Testis (tissue), 3 donors: ENCODE data around the gene CLCN3. TPM values are rescaled to one million over a fixed set of nuclear protein-coding genes. Genes with fewer than 3 reads are reported as not detected.

ENCODE experiments used
- DNase-seq: peaks from one replicate; pipeline ENCODE4 v3.0.0-alpha.2; 2019
- H3K27ac ChIP-seq, 2 donors: fragments of 200-600 bp; sonication (generic); one replicate each; pipeline ENCODE4 v1.5.1; 2019
- H3K27me3 ChIP-seq: fragments of 200-600 bp; sonication (generic); one replicate; pipeline ENCODE4 v1.5.1; 2019
- H3K36me3 ChIP-seq: fragments of 200-600 bp; sonication (generic); one replicate; pipeline ENCODE4 v1.5.1; 2017; ENCODE audit warnings: low read depth; ENCODE audit errors: missing control alignments
- H3K4me1 ChIP-seq: fragments of 200-600 bp; sonication (generic); one replicate; pipeline ENCODE4 v1.5.1; 2019
- H3K4me3 ChIP-seq, 2 donors: fragments of 200-600 bp; sonication (generic); one replicate each; pipeline ENCODE4 v1.5.1; 2017 to 2019
- H3K9me3 ChIP-seq: fragments of 200-600 bp; sonication (generic); one replicate; pipeline ENCODE4 v1.5.1; 2017
- CTCF ChIP-seq, 3 experiments: fragments of 450-650 bp in 2 of 3; fragments of 200-600 bp in 1 of 3; sonication (generic) in 1 of 3; IDR thresholded peaks; one replicate each; pipeline ENCODE4 v1.5.1; 2016 to 2019; ENCODE audit warnings: antibody characterized with exemption in 3 of 3, mild to moderate bottlenecking in 2 of 3, moderate library complexity in 1 of 3
- POLR2A ChIP-seq: fragments of 450-650 bp; IDR thresholded peaks from one replicate; pipeline ENCODE4 v1.6.1; 2017; ENCODE audit warnings: antibody characterized with exemption, mild to moderate bottlenecking, moderate library complexity
- WGBS, 2 donors: methylation state at CpG; one replicate each; pipeline ENCODE4 v1.1.5; 2018; 5-methylcytosine and 5-hydroxymethylcytosine counted together
- intact Hi-C: fragments of 100-400 bp; cut with DNase I; formaldehyde crosslinking; loops from one replicate; pipeline ENCODE4 v1.15.1; 2023; ENCODE audit warnings: low total_unique reads
- polyA plus RNA-seq: library from polyadenylated mRNA; stranded (reverse); fragments of 350-450 nt; fragmentation: Illumina TruSeq; extraction: RNeasy Lipid Tissue Mini Kit (QIAGEN cat#74804); gene quantifications from one replicate; pipeline ENCODE4 v1.2.3, GENCODE V29; 2014; ENCODE audit warnings: low read depth, low replicate concordance; ENCODE audit not compliant: insufficient read depth
- total RNA-seq, 2 donors: library from RNA; depleted of rRNA; stranded (reverse); fragments of >200 nt; gene quantifications; one replicate each; pipeline ENCODE4 v1.2.3, GENCODE V29; 2016

Gene CLCN3
- total and polyA plus RNA-seq, 3 donors from 2014 or later = 63.0 to 97.4 (median 89.2) TPM

GRCh38 chr4:169716677-169717076 is 96.3 kb downstream of the CLCN3 start:
- no peak overlapping the region for H3K4me3 ChIP-seq
- no peaks in the 10 kb centered on the region for H3K27me3 ChIP-seq
- no peaks in the 10 kb centered on the region for H3K36me3 ChIP-seq
- no peak overlapping the region for H3K27ac ChIP-seq
- DNase-seq = no peak
- H3K9me3 ChIP-seq = no peaks in the 10 kb centered on the region
- intact Hi-C loops = no loop called here
- no peak for TF ChIP-seq POLR2A
- TF ChIP-seq CTCF (IDR thresholded peaks at IDR 0.05) = no peak
- no peaks in the 10 kb centered on the region for H3K4me1 ChIP-seq
- 78 to 86% methylated on average over 1 of the region's 1 CpG for WGBS, 2 donors

DNA sequence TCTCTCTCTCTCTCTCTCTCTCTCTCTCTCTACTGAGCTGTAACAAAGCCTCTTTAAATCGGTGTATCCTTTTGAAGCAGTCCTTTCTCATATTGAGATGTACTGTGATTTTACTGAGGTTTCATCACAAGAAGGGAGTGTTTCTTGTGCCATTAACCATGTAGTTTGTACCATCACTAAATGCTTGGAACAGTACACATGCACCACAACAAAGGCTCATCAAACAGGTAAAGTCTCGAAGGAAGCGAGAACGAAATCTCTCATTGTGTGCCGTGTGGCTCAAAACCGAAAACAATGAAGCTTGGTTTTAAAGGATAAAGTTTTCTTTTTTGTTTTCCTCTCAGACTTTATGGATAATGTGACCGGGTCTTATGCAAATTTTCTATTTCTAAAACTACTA is 100.2 kb downstream of the CLCN3 start:
- intact Hi-C loops = no loop called here
- TF ChIP-seq CTCF (IDR thresholded peaks at IDR 0.05) (no peak), POLR2A (no peak)
- Histone ChIP-seq H3K27ac (no peak overlapping the region), H3K27me3 (no peaks in the 10 kb centered on the region), H3K9me3 (no peaks in the 10 kb centered on the region), H3K36me3 (no peaks in the 10 kb centered on the region), H3K4me1 (no peaks in the 10 kb centered on the region), H3K4me3 (no peak overlapping the region)
- WGBS, 2 donors = 92 to 95% methylated on average over 7 of the region's 7 CpGs
- no peak for DNase-seq

- no peaks in the 10 kb centered on the region for H3K9me3 ChIP-seq
- no peak overlapping the region for H3K4me3 ChIP-seq
- intact Hi-C loops = no loop called here
- peak; percentile 25 for DNase-seq
- no peaks in the 10 kb centered on the region for H3K36me3 ChIP-seq
- no peaks in the 10 kb centered on the region for H3K27me3 ChIP-seq
- no peak overlapping the region for H3K27ac ChIP-seq
- H3K4me1 ChIP-seq = no peaks in the 10 kb centered on the region
- 80 to 81% methylated on average over 9 of the region's 9 CpGs for WGBS, 2 donors
- TF ChIP-seq CTCF (IDR thresholded peaks at IDR 0.05) (peak in 1 of 3 experiments; percentile 14), POLR2A (no peak)
Measured at GRCh38 chr4:169723207-169723965, 103.0 kb downstream of the CLCN3 start.

- intact Hi-C loops = no loop called here
- no peaks in the 10 kb centered on the region for H3K36me3 ChIP-seq
- no peak overlapping the region for H3K27ac ChIP-seq
- no peaks in the 10 kb centered on the region for H3K4me1 ChIP-seq
- H3K9me3 ChIP-seq = no peaks in the 10 kb centered on the region
- no peaks in the 10 kb centered on the region for H3K27me3 ChIP-seq
- DNase-seq = no peak
- H3K4me3 ChIP-seq = no peak overlapping the region
- WGBS, 2 donors = 67 to 77% methylated on average over 2 of the region's 2 CpGs
- TF ChIP-seq POLR2A (no peak), CTCF (IDR thresholded peaks at IDR 0.05) (no peak)
Measured at GRCh38 chr4:169724260-169724659, 103.9 kb downstream of the CLCN3 start.

GRCh38 chr4:169727616-169728015 is 107.2 kb downstream of the CLCN3 start:
- no peak overlapping the region for H3K27ac ChIP-seq
- no peak for TF ChIP-seq CTCF (IDR thresholded peaks at IDR 0.05)
- no peak for TF ChIP-seq POLR2A
- no peaks in the 10 kb centered on the region for H3K4me1 ChIP-seq
- H3K4me3 ChIP-seq = no peak overlapping the region
- DNase-seq = no peak
- no peaks in the 10 kb centered on the region for H3K9me3 ChIP-seq
- intact Hi-C loops = no loop called here
- H3K27me3 ChIP-seq = no peaks in the 10 kb centered on the region
- H3K36me3 ChIP-seq = no peaks in the 10 kb centered on the region
